GM20431 (cell line): ENCODE results near the gene RASSF6.
"Not testable (repeated sequence)": the region's sequence is repeated elsewhere in the genome, so short reads cannot be mapped to it uniquely, and the experiment has no call there.

ENCODE experiments used
- in situ Hi-C: fragments of 300-500 bp; cut with MseI, MboI; formaldehyde crosslinking; loops from one replicate; pipeline ENCODE4 v1.15.0; 2020; ENCODE audit warnings: low sequenced_read_pairs; ENCODE audit not compliant: unreplicated experiment

Gene RASSF6

GRCh38 chr4:73620115-73620792, at the start of gene RASSF6:
Gene RASSF6, minus strand, starts transcription at chr4:73620436. Its CDS starts 8,641 bp downstream, at chr4:73611795.
- in situ Hi-C loops: no loop called here

GRCh38 chr4:73669410-73670183, 49.4 kb upstream of the RASSF6 start:
- in situ Hi-C loops: loop anchor here (25.0 kb wide), 3 partner anchors 107 to 468 kb away; no protein-coding TSS in a partner anchor

GRCh38 chr4:73668782-73669201, 48.6 kb upstream of the RASSF6 start:
- in situ Hi-C loops: loop anchor here (25.0 kb wide), 3 partner anchors 106 to 469 kb away; no protein-coding TSS in a partner anchor

- in situ Hi-C loops: loop anchor here (25.0 kb wide), 3 partner anchors 104 to 471 kb away; no protein-coding TSS in a partner anchor
Measured at GRCh38 chr4:73665924-73666323, 45.7 kb upstream of the RASSF6 start.

GRCh38 chr4:73664470-73664869, 44.2 kb upstream of the RASSF6 start:
- in situ Hi-C loops: loop anchor here (25.0 kb wide), 3 partner anchors 102 to 473 kb away; no protein-coding TSS in a partner anchor

GRCh38 chr4:73663576-73663975, 43.3 kb upstream of the RASSF6 start:
- in situ Hi-C loops: loop anchor here (25.0 kb wide), 3 partner anchors 101 to 474 kb away; no protein-coding TSS in a partner anchor

GRCh38 chr4:73662709-73663546, 42.7 kb upstream of the RASSF6 start:
- in situ Hi-C loops: loop anchor here (25.0 kb wide), 3 partner anchors 101 to 474 kb away; no protein-coding TSS in a partner anchor

GRCh38 chr4:73661646-73662119, 41.4 kb upstream of the RASSF6 start:
- in situ Hi-C loops: loop anchor here (25.0 kb wide), 3 partner anchors 99 to 476 kb away; no protein-coding TSS in a partner anchor

- in situ Hi-C loops: loop anchor here (25.0 kb wide), 3 partner anchors 99 to 476 kb away; no protein-coding TSS in a partner anchor
Measured at GRCh38 chr4:73660808-73661207, 40.6 kb upstream of the RASSF6 start.

- in situ Hi-C loops: loop anchor here (25.0 kb wide), 3 partner anchors 91 to 484 kb away; no protein-coding TSS in a partner anchor
Measured at GRCh38 chr4:73653695-73654106, 33.5 kb upstream of the RASSF6 start.

- in situ Hi-C loops: loop anchor here (25.0 kb wide), 3 partner anchors 88 to 487 kb away; no protein-coding TSS in a partner anchor
Measured at GRCh38 chr4:73650250-73650649, 30.0 kb upstream of the RASSF6 start.

GRCh38 chr4:73648478-73648877, 28.2 kb upstream of the RASSF6 start:
- in situ Hi-C loops: no loop called here

- in situ Hi-C loops: no loop called here
Measured at GRCh38 chr4:73646117-73646516, 25.9 kb upstream of the RASSF6 start.

- in situ Hi-C loops: no loop called here
Measured at GRCh38 chr4:73631565-73632226, 11.5 kb upstream of the RASSF6 start.

GRCh38 chr4:73628834-73629233, 8.6 kb upstream of the RASSF6 start:
- in situ Hi-C loops: not testable (repeated sequence)

- in situ Hi-C loops: no loop called here
Measured at GRCh38 chr4:73621357-73621756, 1.1 kb upstream of the RASSF6 start.

- in situ Hi-C loops: no loop called here
Measured at GRCh38 chr4:73619346-73619745, 890 bp downstream of the RASSF6 start.

- in situ Hi-C loops: no loop called here
Measured at GRCh38 chr4:73617256-73617655, 3.0 kb downstream of the RASSF6 start.

GRCh38 chr4:73615613-73616012, 4.6 kb downstream of the RASSF6 start:
- in situ Hi-C loops: no loop called here
